PFSK-1 (cell line): ENCODE measurements around the gene SLC12A3.

Experiments
- POLR2AphosphoS5 ChIP-seq: IDR thresholded peaks from 2 replicates; pipeline ENCODE4 v1.6.1; 2012; ENCODE audit warnings: low read depth, mild to moderate bottlenecking, control low read depth, low read length, moderate library complexity
- REST ChIP-seq, 2 experiments: IDR thresholded peaks; 2 replicates each; pipeline versions ENCODE4 v1.6.1 to v1.8.0; 2011 to 2012; ENCODE audit warnings: low read depth in 2 of 2, low read length in 2 of 2, control low read depth in 1 of 2, inconsistent platforms in 1 of 2, mild to moderate bottlenecking in 1 of 2, moderate library complexity in 1 of 2; ENCODE audit not compliant: insufficient read depth in 1 of 2
- TAF1 ChIP-seq: IDR thresholded peaks from 2 replicates; pipeline ENCODE4 v1.6.1; 2012; ENCODE audit warnings: low read length, control low read depth, borderline replicate concordance; ENCODE audit not compliant: insufficient read depth

- no peak for TF ChIP-seq POLR2AphosphoS5
- no peak for TF ChIP-seq REST (IDR thresholded peaks at IDR 0.05; ENCODE audit: insufficient read depth in 1 of 2, low read depth in 2 of 2, low read length in 2 of 2)
- no peak for TF ChIP-seq TAF1
These were observed 65.7 kb downstream of the SLC12A3 start for GRCh38 chr16:56930486-56931270.
